ENCODE results near the gene SCLY.

The SCLY gene

DNA sequence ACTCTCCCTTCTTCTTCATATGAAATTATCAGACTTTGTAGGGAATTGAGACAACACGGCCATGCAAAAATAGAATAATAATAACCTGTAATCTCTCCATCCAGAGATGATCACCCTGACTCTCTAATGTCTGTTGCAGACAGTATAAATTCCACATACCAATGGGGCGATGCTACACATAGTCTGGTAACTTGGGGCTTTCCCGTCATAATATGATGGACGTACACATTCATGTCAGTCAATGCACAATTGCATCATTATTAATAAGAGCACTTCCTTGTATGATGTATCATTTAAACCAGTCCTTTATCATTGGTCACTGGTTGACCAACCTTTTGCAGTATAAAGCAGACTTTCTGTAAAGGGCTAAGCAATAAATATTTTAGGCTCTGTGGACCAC lies 39.5 kb upstream of the SCLY start:
- Mint-ChIP-seq H3K4me3 (no peak overlapping the region), H3K4me1 (no peaks in the 10 kb centered on the region), H3K9me3 (no peaks in the 10 kb centered on the region)

GRCh38 chr2:238022594-238023157 lies 38.1 kb upstream of the SCLY start:
- Mint-ChIP-seq H3K9me3 (no peaks in the 10 kb centered on the region), H3K4me3 (no peak overlapping the region), H3K4me1 (no peaks in the 10 kb centered on the region), H3K36me3 (ENCODE audit: low read depth) (peaks cover 8% of the 10 kb centered on the region), H3K27ac (no peak overlapping the region), H3K27me3 (ENCODE audit: low read depth, poor library complexity) (peaks cover 2% of the 10 kb centered on the region)
- TF ChIP-seq, protein P1, sequence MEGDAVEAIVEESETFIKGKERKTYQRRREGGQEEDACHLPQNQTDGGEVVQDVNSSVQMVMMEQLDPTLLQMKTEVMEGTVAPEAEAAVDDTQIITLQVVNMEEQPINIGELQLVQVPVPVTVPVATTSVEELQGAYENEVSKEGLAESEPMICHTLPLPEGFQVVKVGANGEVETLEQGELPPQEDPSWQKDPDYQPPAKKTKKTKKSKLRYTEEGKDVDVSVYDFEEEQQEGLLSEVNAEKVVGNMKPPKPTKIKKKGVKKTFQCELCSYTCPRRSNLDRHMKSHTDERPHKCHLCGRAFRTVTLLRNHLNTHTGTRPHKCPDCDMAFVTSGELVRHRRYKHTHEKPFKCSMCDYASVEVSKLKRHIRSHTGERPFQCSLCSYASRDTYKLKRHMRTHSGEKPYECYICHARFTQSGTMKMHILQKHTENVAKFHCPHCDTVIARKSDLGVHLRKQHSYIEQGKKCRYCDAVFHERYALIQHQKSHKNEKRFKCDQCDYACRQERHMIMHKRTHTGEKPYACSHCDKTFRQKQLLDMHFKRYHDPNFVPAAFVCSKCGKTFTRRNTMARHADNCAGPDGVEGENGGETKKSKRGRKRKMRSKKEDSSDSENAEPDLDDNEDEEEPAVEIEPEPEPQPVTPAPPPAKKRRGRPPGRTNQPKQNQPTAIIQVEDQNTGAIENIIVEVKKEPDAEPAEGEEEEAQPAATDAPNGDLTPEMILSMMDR (IDR thresholded peaks at IDR 0.05) = no peak
- DNase-seq = no peak

More for the DNA sequence above, 39.5 kb upstream of the SCLY start:
- DNase-seq = no peak
- Mint-ChIP-seq H3K27ac (no peak overlapping the region), H3K36me3 (ENCODE audit: low read depth) (peaks cover 8% of the 10 kb centered on the region), H3K27me3 (ENCODE audit: low read depth, poor library complexity) (peaks cover under 1% of the 10 kb centered on the region)
- TF ChIP-seq, protein P1 (IDR thresholded peaks at IDR 0.05) = no peak

- Mint-ChIP-seq H3K36me3 (ENCODE audit: low read depth) (peaks cover 8% of the 10 kb centered on the region), H3K4me3 (no peak overlapping the region), H3K9me3 (no peaks in the 10 kb centered on the region), H3K27me3 (ENCODE audit: low read depth, poor library complexity) (peaks cover 2% of the 10 kb centered on the region), H3K4me1 (no peaks in the 10 kb centered on the region), H3K27ac (no peak overlapping the region)
- no peak for DNase-seq
- TF ChIP-seq, protein P1 (IDR thresholded peaks at IDR 0.05) = no peak
These were observed 37.2 kb upstream of the SCLY start for GRCh38 chr2:238023608-238024007.

- H3K36me3 Mint-ChIP-seq (ENCODE audit: low read depth) = peaks cover 14% of the 10 kb centered on the region
- peaks cover 2% of the 10 kb centered on the region for H3K27me3 Mint-ChIP-seq (ENCODE audit: low read depth, poor library complexity)
- no peak overlapping the region for H3K4me3 Mint-ChIP-seq
- H3K4me1 Mint-ChIP-seq = no peaks in the 10 kb centered on the region
- TF ChIP-seq, protein P1 (IDR thresholded peaks at IDR 0.05) = no peak
- no peaks in the 10 kb centered on the region for H3K9me3 Mint-ChIP-seq
- H3K27ac Mint-ChIP-seq = no peak overlapping the region
- DNase-seq = no peak
These were observed 35.8 kb upstream of the SCLY start for GRCh38 chr2:238024986-238025385.

DNA sequence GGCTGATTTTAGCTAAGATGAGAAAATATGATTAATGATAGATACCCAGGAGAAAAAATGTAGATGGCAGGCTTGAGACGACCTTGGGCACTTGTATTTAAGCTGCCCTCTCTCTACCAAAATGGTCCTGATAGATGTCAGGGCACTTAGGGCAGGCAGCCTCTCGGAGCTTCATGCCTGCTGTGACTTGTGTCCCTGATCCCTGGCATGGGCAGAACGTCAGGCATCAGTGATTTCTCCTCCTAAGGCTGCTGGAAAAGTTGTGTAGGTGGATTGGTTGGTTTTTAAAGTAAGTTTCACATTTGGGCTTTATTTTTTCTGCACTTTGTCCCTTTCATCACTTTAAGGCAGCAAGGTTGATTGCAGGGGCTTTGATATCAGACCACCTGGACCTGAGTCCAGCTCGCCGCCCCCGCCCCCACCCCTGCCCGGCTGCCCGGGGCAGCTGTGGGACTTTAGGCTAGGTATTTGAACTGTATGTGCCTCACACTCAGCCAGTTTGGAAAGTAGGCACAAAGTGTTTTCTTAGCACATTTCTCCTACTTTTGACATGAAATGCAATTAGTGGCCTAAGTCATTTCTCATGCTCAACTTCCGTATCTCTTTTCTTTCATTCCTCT lies 35.0 kb upstream of the SCLY start:
- Mint-ChIP-seq H3K4me1 (no peaks in the 10 kb centered on the region), H3K4me3 (no peak overlapping the region), H3K27me3 (ENCODE audit: low read depth, poor library complexity) (peaks cover 2% of the 10 kb centered on the region), H3K9me3 (no peaks in the 10 kb centered on the region), H3K36me3 (ENCODE audit: low read depth) (peaks cover 20% of the 10 kb centered on the region), H3K27ac (no peak overlapping the region)
- TF ChIP-seq, protein P1 (IDR thresholded peaks at IDR 0.05) = no peak
- DNase-seq = no peak

DNA sequence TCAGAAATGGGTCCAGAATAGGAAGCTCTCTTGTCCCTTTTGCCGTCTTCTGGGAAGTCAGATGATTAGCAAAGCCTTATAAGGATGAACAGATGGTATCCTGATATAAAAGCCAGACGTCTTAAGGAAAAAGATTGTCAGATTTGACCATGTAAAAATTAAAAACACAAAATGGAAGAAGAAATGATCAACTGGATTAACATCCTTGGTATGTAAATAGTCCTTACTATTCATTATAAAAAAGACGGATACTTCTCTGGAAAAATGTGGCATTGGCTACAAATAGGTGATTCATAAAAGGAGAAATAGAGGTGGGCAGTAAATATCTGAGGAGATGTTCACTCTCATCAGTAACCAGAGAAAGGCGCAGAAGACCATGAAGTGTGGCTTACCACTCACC lies 33.7 kb upstream of the SCLY start:
- Mint-ChIP-seq H3K9me3 (no peaks in the 10 kb centered on the region), H3K4me3 (no peak overlapping the region), H3K36me3 (ENCODE audit: low read depth) (peaks cover 22% of the 10 kb centered on the region), H3K27ac (peak overlapping the region; percentile 2), H3K27me3 (ENCODE audit: low read depth, poor library complexity) (peaks cover 2% of the 10 kb centered on the region), H3K4me1 (no peaks in the 10 kb centered on the region)
- TF ChIP-seq, protein P1 (IDR thresholded peaks at IDR 0.05) = no peak
- DNase-seq = no peak

All from nephron progenitor cell (in vitro differentiated cells).